Smooth muscle cell of the umbilical artery (primary cell): Measurements from ENCODE around the gene REEP1. TPM values are rescaled to one million over a fixed set of nuclear protein-coding genes. Genes with fewer than 3 reads are reported as not detected.

Source experiments
- total RNA-seq: library from RNA; depleted of rRNA; stranded (reverse); fragments of >200 nt; gene quantifications from 2 replicates; pipeline ENCODE4 v1.2.3, GENCODE V29; 2014

REEP1 gene, protein sequence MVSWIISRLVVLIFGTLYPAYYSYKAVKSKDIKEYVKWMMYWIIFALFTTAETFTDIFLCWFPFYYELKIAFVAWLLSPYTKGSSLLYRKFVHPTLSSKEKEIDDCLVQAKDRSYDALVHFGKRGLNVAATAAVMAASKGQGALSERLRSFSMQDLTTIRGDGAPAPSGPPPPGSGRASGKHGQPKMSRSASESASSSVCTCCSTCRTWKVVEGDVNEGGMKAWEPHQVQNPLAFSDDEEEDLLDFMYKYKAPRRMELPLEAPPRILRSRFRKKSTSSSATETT
- total RNA-seq = under 0.01 and 0.18 TPM in 2 replicates

DNA sequence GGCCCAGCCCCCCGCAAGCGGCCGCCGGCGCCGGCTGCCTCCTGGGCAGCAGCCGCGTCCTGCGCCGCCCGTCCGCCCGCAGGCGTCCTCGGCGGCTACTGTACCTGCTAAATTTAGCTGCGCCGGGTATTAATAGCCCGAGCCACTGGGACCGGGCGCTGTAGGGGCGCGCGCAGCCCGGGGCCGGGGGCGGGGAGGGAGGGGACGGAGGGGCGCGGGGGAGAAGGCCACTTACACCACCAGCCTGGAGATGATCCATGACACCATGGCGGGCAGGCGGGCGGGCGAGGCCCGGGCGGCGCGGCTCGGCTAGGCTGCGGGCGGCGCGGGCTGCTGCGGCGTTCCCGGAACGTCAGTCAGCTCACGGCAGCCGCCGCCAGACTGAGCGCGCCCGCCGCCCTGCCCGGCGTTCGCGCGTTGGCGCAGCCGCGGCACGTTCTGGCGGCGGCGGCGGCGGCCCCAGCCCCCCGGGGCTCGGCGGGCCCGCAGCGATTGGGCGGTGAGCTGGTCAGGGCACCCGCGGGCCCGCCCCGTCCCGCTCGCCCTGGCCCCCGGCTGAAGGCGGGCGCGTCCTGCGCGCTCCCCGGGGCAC lies at the start of gene REEP1:
Gene REEP1 (minus strand): TSS at position 383 of the 592 bp plus-strand sequence. CDS start 116 bp downstream, at position 267.

DNA sequence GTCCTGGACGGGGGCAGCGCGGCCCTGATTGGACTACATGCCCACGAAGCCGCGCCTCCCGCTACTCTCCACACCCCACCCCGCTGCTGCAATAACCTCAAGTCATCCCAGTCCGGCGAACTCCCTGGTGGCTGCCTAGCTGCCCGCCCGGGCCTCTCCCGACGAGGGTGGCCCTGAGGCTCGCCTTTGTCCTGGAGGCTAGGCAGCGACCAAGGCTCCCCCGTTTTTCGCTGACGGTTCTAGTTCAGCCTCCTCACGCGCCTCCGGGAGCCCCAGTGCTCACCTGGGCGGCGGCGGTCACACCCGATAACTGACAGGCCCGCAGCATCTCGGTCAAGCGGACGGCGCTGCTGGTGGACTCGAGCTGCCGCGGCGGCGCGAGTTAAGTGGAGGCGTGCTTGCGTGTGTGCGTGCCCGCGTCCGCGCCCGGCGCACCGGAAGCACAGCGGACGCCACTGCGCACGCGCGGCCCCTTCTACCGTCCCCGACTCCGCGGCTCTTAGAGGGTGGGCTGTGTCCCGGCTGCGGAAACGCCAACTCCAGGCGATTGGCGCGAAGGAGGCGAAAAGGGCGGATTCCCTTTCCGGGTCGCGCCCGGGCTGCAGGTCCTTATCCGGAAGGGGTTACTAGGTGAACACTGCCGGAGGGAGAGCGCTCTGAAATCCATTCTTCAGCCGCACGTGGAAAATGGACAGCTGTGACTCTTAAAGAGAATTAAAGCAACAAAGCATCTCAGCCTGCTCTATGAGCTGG lies 142.2 kb downstream of the REEP1 start, which contains the start of gene IMMT:
Gene IMMT (minus strand): TSS at position 408 of the 753 bp plus-strand sequence. CDS start 80 bp downstream, at position 328.

Other genes starting within 250 kb of the REEP1 start
- gene POLR1A, start 231.7 kb downstream of the REEP1 start, total RNA-seq = 13.1 and 29.9 TPM in 2 replicates
- 96.7 and 101 TPM in 2 replicates for gene PTCD3, start 231.4 kb downstream of the REEP1 start, total RNA-seq
- 43.7 and 72.4 TPM in 2 replicates for gene IMMT, start 142.2 kb downstream of the REEP1 start, total RNA-seq
- gene MRPL35, start 138.2 kb downstream of the REEP1 start, total RNA-seq = 24.1 and 37.1 TPM in 2 replicates
- 34.7 and 46.1 TPM in 2 replicates for gene KDM3A, start 103.7 kb upstream of the REEP1 start, total RNA-seq
- 91.5 and 171 TPM in 2 replicates for gene CHMP3, start 225.8 kb upstream of the REEP1 start, total RNA-seq